HCT116 (cell line): ENCODE data around the gene HAT1. TPM values are rescaled to one million over a fixed set of nuclear protein-coding genes. Genes with fewer than 3 reads are reported as not detected.

ENCODE experiments used
- ATAC-seq: fragments of 200-7000 bp; cut with Tn5 transposase; 2 replicates; pipeline ENCODE4 v1.9.1; 2020; ENCODE audit warnings: mild to moderate bottlenecking, moderate library complexity
- BruUV-seq: library from RNA; stranded (reverse); fragments of 400-500 nt; replicated peaks from 2 replicates; lab custom pipeline; 2021; lab: Mats Ljungman, UMichigan
- CTCF ChIA-PET: fragments of 300-600 bp; sonication (Branson Sonifier 250); formaldehyde crosslinking; loops from one replicate; lab custom pipeline; 2021; ENCODE audit warnings: antibody characterized with exemption; lab: Charles Lee
- POLR2A ChIA-PET: fragments of 300-600, 350-600 bp; sonication (Branson Sonifier 250); formaldehyde crosslinking; loops from one replicate; lab custom pipeline; 2021; ENCODE audit warnings: antibody characterized with exemption; lab: Charles Lee
- RAD21 ChIA-PET, 2 experiments: fragments of 300-600 bp; sonication (Branson Sonifier 250); formaldehyde crosslinking; loops; one replicate each; lab custom pipeline; 2023; ENCODE audit warnings: low total read pairs in 2 of 2; ENCODE audit not compliant: uncharacterized antibody in 2 of 2, unreplicated experiment in 2 of 2, low non-redundant PET in 1 of 2; lab: Charles Lee
- DNase-seq: peaks from one replicate; pipeline ENCODE4 v3.0.0-alpha.2; 2010; ENCODE audit warnings: low read depth, low spot score
- H2AFZ ChIP-seq: fragments of 200-600 bp; shearing (Covaris generic), sonication (generic); 2 replicates; pipeline ENCODE4 v1.6.1; 2017; ENCODE audit warnings: low read depth, mixed run types, mixed read lengths, antibody characterized with exemption, low read length; ENCODE audit not compliant: poor library complexity, severe bottlenecking
- H3K27ac ChIP-seq: 2 replicates; pipeline ENCODE4 v1.5.1; 2012; ENCODE audit warnings: low read depth, low read length
- H3K27me3 ChIP-seq: fragments of 200-600 bp; sonication (generic); 2 replicates; pipeline ENCODE4 v1.6.1; 2016; ENCODE audit warnings: mixed run types, low read length, mixed read lengths; ENCODE audit not compliant: insufficient read depth
- H3K36me3 ChIP-seq, 2 experiments: fragments of 200-500 bp in 1 of 2; fragments of 200-600 bp in 1 of 2; sonication (Bioruptor generic) in 1 of 2; sonication (generic) in 1 of 2; 2 replicates each; pipeline versions ENCODE4 v1.5.1 to v1.6.1; 2014 to 2016; ENCODE audit warnings: low read length in 2 of 2, inconsistent platforms in 1 of 2, mixed read lengths in 1 of 2, mixed run types in 1 of 2; ENCODE audit not compliant: insufficient read depth in 2 of 2, control insufficient read depth in 1 of 2
- H3K4me1 ChIP-seq, 2 experiments: fragments of 200-600 bp in 1 of 2; sonication (generic) in 1 of 2; 2 replicates each; pipeline versions ENCODE4 v1.5.1 to v1.6.1; 2012 to 2017; ENCODE audit warnings: low read length in 2 of 2, inconsistent platforms in 1 of 2, mild to moderate bottlenecking in 1 of 2, mixed read lengths in 1 of 2, mixed run types in 1 of 2, moderate library complexity in 1 of 2; ENCODE audit not compliant: insufficient read depth in 2 of 2, control insufficient read depth in 1 of 2
- H3K4me2 ChIP-seq: fragments of 200-600 bp; sonication (generic); 2 replicates; pipeline ENCODE4 v1.6.1; 2017; ENCODE audit warnings: mixed run types, low read length, mixed read lengths
- H3K4me3 ChIP-seq, 2 experiments: fragments of 200-600 bp in 1 of 2; sonication (generic) in 1 of 2; replicated peaks in 1 of 2; 2 replicates each; pipeline ENCODE4 v1.5.1; 2011 to 2016; ENCODE audit warnings: low read length in 2 of 2, control low read depth in 1 of 2, low read depth in 1 of 2, mild to moderate bottlenecking in 1 of 2, mixed read lengths in 1 of 2, mixed run types in 1 of 2
- H3K79me2 ChIP-seq: fragments of 200-600 bp; sonication (generic); 2 replicates; pipeline ENCODE4 v1.6.1; 2017; ENCODE audit warnings: mild to moderate bottlenecking, mixed run types, low read length, moderate library complexity, mixed read lengths; ENCODE audit not compliant: insufficient read depth
- H3K9ac ChIP-seq: fragments of 200-600 bp; sonication (generic); 2 replicates; pipeline ENCODE4 v1.6.1; 2016; ENCODE audit warnings: low read length, mixed read lengths
- H3K9me2 ChIP-seq: fragments of 200-600 bp; sonication (generic), shearing (Covaris generic); 2 replicates; pipeline ENCODE4 v1.6.1; 2017; ENCODE audit warnings: mixed run types, mild to moderate bottlenecking, moderate library complexity; ENCODE audit not compliant: insufficient read depth
- H3K9me3 ChIP-seq, 2 experiments: fragments of 200-500 bp in 1 of 2; fragments of 200-600 bp in 1 of 2; sonication (Bioruptor generic) in 1 of 2; sonication (generic) in 1 of 2; 2 replicates each; pipeline ENCODE4 v1.6.1; 2014 to 2017; ENCODE audit warnings: low read length in 2 of 2, mixed read lengths in 2 of 2, inconsistent platforms in 1 of 2, low read depth in 1 of 2, mild to moderate bottlenecking in 1 of 2, mixed run types in 1 of 2, moderate library complexity in 1 of 2; ENCODE audit not compliant: control insufficient read depth in 1 of 2, insufficient read depth in 1 of 2
- H4K20me1 ChIP-seq: fragments of 200-600 bp; sonication (generic), shearing (Covaris generic); 2 replicates; pipeline ENCODE4 v1.6.1; 2017; ENCODE audit warnings: mixed run types, mild to moderate bottlenecking, moderate library complexity; ENCODE audit not compliant: insufficient read depth
- EZH2 ChIP-seq: fragments of 200-600 bp; sonication (generic); IDR thresholded peaks from 2 replicates; pipeline ENCODE4 v1.6.1; 2017; ENCODE audit warnings: antibody characterized with exemption, mixed run types
- POLR2AphosphoS5 ChIP-seq: IDR thresholded peaks from 2 replicates; pipeline ENCODE4 v1.6.1; 2011; ENCODE audit warnings: mild to moderate bottlenecking, low read depth, low read length, moderate library complexity
- REST ChIP-seq: IDR thresholded peaks from 2 replicates; pipeline ENCODE4 v1.6.1; 2012; ENCODE audit warnings: low read depth
- ZFX ChIP-seq: fragments of 450-650 bp; IDR thresholded peaks from 2 replicates; pipeline ENCODE4 v1.6.1; 2017
- intact Hi-C: fragments of 100-400 bp; cut with micrococcal nuclease; formaldehyde crosslinking; loops from 2 replicates; pipeline ENCODE4 v1.10.0; 2022
- total RNA-seq: library from RNA; stranded (reverse); gene quantifications from one replicate; pipeline ENCODE4 v1.2.1, GENCODE V29; 2021; ENCODE audit not compliant: unreplicated experiment

Gene HAT1
- total RNA-seq, 1 experiment from 2014 or later = 72.6 TPM

GRCh38 chr2:171999161-171999560 is 76.9 kb downstream of the HAT1 start:
- no peaks in the 10 kb centered on the region for H4K20me1 ChIP-seq
- no TSS peak for BruUV-seq
- H3K36me3 ChIP-seq = no peaks in the 10 kb centered on the region
- H3K4me1 ChIP-seq = peaks cover 6 to 24% of the 10 kb centered on the region in 2 experiments
- no peaks in the 10 kb centered on the region for H3K27me3 ChIP-seq
- peak overlapping the region; percentile 86 for H3K9ac ChIP-seq
- ATAC-seq (peak; percentile 5), DNase-seq (no peak)
- intact Hi-C loops = no loop called here
- peak overlapping the region; percentile 89 for H3K4me2 ChIP-seq
- ChIA-PET RAD21 (no interaction called here), POLR2A (no interaction called here), CTCF (no interaction called here)
- no peaks in the 10 kb centered on the region for H3K9me3 ChIP-seq
- peak overlapping the region; percentile 47 to 73 for H3K4me3 ChIP-seq
- TF ChIP-seq ZFX (no peak), POLR2AphosphoS5 (no peak), EZH2 (no peak), REST (no peak)
- H2AFZ ChIP-seq = peak overlapping the region; percentile 95
- H3K79me2 ChIP-seq = peaks cover 4% of the 10 kb centered on the region; the same call in 1 of the 2 replicates
- peak overlapping the region; percentile 72; the same call in 1 of the 2 replicates for H3K27ac ChIP-seq
- H3K9me2 ChIP-seq = no peaks in the 10 kb centered on the region
